Activated T-helper 1 cell treated with anti-CD3 and anti-CD28 coated beads, Interleukin-2, amount 50 U/mL, for 16 hours (primary cell): ENCODE measurements around the gene NCL.
"Not testable (repeated sequence)": the region's sequence is repeated elsewhere in the genome, so short reads cannot be mapped to it uniquely, and the experiment has no call there.

Source experiments
- DNase-seq, 2 donors: peaks; one replicate each; pipeline ENCODE4 v3.0.0-alpha.2; 2020; ENCODE audit warnings: low read depth in 1 of 2, low spot score in 1 of 2

NCL gene

DNA sequence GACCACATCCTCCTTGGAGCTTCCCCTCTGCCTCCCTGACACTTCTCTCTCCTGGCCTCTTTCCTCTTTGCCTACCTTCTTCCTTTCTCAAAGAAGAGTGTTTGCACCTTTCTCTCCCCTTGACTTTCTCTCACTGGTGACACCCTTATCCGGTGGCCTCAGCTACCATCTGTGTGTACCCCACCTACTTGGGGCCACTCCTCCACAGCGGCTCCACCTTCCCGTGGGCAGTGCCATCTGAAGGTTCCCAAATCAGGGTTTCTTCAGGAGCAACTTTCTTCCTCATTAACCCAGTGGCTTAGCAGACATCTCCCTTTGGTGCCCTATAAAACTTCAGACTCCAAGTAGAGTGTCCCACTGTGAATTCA lies 5.3 kb upstream of the NCL start:
- DNase-seq = no peak

DNA sequence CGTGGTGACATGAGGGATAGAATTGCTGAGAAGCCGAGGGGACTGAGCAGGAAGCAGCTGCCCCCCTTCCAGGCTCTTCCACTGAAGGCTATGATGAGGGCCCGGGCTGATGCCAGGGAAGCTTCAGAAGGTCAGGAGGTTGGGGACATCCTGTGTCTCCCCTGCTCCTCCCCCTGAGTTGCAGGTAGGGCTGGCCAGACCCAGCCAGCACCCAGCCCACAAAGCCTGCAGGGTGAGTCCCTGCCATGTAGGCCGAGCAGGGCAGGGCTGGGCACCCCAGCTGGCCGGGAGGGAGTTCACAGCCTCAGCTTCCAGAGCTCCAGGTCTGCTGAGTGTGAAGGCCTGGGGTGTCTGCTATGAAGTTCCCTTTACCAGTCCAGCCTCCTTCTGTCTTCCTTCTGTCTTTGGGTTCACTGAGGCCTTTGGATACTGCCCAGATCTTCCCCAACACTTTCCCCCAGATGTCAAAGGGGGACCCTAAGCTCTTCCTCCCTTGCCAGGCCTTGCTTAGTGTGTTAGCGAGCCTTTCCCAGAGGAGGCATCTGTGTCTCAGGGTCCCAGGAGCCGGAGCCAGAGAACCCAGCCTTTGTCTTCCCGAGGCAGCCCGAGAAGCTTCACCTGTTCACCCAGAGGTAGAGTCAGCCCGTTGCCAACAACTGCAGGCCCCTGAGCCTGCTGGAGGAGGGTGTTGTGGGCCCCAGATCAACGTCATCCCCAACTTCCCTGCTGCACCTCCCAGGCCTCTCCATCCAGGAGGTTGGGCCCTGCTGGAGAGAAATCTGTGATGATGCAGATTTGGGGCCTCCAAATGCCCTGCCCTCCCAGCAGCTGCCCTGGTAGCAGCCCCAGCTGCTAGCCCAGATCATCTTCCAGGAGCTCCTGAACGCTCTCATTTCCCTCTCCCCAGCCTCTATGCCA lies 3.6 kb upstream of the NCL start:
- no peak for DNase-seq

DNA sequence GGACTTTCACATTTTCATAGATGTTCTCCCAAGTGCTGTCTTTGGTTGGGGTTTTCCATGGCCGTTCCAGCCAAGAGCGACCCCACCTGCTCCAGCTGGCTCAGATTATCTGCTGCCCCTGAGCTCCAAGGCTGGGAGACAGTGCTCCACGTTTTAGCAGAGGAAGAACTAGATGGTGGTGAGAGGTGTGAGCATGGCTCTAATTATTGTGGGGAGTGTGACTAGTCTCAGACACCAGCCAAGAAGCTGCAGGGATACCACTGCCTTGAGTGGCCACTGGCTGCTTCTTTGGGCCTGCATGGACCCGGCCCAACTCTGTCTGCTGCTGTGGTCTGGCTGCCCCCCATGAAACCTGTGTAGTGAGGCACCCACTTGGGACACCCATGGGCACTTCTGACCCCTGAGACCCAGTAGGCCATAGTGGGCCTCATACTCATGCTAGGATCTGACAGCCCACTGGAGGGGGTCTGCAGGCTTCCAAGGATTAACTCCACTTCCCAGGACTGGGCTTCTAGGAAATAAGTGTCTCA lies 2.8 kb upstream of the NCL start:
- DNase-seq = no peak

DNA sequence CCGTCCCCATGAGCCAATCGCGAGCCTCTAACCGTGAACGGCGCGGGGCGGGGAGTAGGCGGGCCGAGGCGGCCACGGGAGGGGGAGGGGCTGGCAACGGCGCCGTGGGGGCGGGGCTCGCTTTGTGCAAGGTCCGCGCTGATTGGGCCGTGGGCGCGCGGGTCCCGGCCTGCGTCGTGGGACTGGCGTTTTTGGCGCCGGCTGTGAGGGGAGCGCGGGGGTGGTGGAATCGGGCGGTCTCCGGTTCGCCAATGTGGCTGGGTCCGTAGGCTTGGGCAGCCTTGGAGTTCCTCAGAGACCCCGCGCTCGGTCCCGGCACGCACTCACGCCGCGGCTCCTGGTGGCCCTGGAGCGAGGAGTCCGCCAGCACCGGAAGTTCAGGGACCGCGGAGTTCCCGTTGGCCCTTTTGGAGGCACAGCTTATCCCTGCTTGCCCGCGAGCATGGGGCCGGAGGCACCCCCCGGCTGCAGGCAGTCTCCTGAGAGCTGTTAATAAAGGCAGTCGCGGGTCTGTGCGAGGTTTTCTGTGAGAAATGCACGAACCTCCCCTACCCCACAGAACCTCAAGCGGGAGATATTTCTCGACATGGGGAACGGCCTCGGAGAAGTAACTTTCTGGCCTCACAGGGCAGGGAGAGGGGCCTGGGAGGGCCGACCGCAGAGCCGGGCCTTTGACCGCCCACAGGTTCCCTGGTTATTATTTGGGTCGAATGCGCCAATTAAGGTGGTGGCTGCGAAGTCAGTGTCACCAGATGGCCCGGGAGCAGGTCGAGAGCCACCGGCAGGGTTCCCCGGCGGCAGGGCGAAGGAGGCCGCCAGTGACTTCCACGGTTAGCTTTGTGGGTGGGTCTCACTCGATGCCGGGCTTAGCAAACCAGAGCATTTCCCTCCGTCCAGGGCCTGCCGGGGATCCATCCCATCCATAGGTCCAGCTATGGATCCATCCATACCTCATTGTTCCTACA lies 574 bp upstream of the NCL start:
- DNase-seq = peak; percentile 98 to 99

DNA sequence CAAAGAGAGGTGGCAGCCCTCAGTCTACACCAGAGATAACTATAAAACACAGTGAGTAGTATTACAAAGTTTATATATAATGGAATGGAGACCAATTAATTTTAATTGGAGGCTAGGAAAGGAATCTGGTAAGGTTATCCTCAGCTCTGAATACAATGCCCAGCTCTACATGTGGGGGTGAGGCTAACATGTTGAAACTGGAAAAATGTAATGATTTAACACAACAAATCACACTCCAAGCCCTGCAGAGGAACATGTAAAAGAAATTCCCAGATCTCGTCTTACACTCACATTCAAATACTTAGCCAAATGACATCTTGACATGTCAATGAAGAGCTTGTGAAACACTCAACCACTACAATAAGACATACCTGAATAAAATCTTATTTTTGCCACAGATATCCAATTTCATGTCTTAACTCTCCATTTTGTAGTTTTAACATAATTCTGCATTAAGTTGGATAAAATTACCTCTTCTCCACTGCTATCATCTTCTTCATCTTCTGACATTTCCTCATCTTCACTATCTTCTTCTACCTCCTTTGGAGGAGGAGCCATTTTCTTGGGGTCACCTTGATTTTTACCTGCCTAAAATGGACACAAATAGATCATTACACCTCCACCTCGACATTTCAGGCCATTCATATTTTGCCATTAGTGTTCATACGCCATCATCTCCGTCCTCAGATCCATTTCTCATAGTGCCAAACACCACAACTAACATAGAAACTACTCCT lies 1.4 kb downstream of the NCL start:
- no peak for DNase-seq

DNA sequence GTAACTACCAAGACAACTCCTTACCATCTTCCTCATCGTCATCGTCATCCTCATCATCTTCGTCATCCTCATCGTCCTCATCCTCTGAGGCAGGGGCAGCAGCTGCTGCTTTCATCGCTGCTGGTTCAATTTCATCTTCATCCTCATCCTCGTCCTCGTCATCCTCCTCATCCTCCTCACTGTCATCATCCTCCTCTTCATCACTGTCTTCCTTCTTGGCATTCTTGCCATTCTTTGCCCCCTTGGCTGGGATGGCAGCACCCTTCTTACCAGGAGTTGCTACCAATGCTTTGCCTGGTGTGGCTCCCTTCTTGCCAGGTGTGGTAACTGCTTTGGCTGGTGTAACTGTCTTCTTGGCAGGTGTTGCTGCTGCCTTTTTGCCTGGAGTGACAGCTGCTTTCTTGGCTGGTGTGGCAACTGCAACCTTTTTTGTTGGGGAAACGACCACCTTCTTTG lies 2.7 kb downstream of the NCL start:
- no peak for DNase-seq

DNA sequence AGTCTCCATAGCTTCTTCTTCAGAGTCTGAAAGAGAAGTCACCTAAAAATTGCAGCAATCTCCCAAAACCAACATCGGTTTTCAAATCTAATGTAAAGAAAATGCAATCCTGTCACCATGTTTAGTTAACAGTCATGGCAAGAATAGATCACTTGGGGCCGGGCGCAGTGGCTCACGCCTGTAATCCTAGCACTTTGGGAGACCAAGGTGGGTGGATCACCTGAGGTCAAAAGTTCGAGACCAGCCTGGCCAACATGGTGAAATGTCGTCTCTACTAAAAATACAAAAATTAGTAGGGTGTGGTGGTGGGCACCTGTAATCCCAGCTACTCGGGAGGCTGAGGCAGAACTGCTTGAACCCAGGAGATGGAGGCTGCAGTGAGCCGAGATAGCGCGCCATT lies 3.4 kb downstream of the NCL start:
- DNase-seq = not testable (repeated sequence)

DNA sequence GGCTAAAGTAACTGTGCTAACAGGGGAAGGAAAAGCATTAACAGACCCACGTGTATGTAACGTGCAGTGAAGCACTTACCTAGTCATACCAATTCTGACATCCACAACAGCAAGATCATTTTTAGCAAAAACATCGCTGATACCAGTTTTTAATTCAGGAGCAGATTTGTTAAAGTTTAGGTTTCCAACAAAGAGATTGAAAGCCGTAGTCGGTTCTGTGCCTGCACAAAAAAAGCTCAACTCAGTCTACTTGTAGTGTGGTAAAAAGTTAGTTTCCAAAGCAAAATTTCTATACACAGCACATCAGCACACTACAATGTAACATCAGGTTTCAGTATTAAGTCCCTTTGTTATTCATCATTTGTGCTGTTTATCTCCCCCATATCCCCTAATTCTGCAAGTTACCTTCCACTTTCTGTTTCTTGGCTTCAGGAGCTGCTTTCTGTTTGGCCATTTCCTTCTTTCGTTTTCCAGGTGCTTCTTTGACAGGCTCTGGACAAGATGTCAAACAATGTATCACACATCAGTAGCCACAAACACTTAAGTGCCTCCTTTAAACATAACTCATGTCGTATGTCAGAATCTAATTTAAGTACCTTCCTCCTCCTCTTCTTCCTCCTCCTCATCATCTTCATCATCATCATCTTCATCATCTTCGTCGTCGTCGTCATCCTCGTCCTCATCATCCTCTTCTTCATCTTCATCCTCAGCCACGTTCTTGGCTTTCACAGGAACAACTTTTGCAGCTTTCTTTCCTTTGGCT lies 4.0 kb downstream of the NCL start:
- DNase-seq = no peak

DNA sequence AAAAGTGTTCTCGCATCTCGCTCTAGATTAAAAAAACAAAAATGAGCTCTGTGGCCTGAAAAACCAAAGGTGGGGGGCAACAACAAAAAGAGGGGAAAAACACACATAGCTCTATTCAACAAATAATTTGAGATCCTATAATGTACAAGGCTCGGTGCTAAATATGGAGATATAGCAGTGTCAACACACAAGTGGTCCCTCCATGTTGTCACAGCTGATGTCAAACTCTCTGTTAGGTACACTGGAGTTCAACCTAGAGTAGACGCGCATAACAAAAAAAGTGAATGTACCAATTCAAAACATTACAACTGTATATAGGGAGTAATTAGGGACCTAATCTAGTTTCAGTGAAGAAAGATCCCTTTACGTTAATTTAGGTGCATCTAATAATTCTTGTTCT lies 5.9 kb downstream of the NCL start:
- no peak for DNase-seq

DNA sequence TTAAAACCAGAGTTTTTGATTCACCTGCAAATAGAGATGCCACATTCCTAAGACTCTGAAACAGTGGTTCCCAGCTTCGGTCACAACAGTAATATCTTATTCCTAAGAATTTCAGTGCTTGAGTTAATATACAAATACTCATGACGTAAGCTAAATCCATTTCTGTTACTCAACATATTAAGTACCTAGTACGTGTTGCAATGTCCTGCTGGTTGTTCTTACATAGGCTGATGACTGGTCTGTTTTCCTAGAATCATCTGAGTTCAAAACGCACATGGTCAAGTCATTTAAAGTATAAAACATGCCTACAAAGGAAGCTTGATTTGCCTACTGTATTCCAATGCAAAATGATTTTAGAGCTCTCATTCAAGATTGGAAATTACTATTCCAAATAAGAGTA lies 7.2 kb downstream of the NCL start:
- no peak for DNase-seq

DNA sequence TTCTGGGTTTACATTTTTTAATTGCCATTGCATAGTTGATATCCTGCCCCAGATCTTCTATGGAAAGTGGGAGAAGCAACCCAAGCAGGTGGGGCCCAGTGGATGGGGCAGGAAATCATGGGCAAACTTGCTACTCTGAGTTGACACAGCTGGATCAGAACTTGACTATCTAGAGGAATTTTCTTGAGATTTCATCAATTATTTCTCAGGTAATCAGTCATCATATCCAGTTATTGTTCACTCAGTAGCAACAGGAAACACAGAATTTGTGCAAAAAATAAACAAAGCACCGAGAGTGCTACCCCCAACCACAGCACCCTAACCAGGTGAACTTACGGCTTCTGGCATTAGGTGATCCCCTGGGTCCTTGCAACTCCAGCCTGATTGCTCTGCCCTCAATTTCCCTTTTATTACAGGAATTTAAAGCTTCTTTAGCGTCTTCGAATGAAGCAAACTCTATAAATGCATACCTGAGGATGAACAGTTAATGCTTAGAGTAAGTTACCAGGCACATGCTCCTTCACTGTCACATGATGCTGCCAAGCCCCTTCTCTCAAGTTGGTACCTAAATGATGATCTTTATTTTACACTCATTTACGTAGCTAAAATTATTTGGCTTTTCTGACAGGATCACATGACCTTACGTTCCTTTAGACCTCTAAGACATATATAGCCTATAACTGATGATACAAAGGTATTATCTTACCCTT lies 7.8 kb downstream of the NCL start:
- no peak for DNase-seq

DNA sequence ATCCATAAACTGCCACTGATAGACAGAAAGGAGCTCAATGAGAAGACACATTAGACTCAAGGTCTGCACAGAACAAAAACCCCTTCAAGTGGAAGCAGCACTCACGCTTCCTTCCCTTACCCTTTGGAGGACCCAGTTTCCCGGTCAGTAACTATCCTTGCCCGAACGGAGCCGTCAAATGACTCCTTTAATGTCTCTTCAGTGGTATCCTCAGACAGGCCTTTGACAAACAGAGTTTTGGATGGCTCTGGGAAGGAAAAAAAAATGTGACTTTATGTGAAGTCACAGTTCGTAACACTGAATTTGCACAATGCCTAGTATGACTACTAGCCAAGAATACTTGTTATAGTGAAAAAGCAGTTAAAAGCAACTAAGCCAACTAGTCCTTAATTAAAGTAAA lies 8.4 kb downstream of the NCL start:
- no peak for DNase-seq

DNA sequence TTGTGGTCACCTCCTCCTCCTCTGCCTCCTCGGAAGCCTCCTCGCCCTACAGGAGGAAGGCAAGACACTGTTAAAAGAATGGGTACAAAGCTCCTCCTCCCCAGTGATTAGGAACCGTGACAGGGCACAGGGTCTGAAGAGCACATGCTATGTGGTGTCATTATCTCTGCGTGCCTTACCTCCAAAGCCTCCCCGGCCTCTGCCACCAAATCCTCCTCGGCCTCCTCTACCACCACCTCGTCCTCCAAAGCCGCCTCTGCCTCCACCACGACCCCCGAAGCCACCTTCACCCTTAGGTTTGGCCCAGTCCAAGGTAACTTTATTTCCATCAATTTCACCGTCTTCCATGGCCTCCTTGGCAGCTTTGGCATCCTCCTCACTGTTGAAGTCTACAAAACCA lies 9.1 kb downstream of the NCL start:
- DNase-seq = no peak

DNA sequence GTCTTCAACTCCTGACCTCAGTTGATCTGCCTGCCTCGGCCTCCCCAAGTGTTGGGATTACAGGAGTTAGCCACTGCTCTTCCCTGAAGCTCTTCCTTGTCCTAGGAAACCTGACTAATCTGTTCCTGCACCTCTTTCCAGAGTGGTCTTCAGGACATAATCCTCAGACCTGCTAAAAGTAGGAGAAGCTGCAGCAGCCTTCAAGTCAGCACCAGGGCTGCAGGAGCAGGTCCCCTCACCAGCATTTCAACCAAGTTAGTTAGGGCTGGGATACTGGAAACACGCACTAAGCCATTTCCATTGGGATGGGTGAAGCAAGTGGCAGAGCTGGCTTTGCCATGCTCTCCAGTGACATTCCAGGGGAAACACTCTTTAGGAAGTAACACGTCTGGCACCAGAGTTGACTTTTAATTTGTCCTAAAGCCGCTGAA lies 9.9 kb downstream of the NCL start:
- DNase-seq = no peak

DNA sequence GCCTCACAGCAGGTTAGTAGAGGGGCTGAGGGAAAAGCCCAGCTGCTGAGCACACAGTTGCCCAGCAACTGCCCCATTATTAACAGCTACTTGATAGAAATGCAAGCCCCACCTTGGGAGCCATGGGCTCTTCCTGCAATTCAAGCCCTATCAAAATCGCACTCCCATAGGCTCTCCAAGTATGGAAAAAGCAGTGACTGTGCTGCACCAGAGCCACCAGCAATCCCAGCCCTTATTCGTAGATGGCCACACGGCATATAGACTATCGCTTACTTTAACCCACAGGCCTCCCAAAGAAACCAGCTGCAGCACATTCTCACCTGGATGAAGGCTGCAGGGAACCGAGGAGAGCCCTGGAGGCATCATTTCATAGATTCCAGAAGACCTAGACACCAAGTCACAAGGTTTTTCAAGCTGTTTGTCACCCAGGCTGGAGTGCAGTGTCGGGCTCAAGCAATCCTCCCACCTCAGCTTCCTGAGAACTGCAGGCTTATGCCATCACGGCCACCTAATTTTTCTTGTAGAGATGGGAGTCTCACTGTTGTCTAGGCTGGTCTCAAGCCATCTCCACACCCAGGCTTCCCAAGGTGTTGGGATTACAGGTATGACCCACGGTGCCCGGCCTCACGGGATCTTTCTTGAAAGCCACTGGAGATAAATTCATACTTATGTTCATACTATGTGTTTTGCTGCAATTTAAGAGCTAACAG lies 11.3 kb downstream of the NCL start:
- no peak for DNase-seq

DNA sequence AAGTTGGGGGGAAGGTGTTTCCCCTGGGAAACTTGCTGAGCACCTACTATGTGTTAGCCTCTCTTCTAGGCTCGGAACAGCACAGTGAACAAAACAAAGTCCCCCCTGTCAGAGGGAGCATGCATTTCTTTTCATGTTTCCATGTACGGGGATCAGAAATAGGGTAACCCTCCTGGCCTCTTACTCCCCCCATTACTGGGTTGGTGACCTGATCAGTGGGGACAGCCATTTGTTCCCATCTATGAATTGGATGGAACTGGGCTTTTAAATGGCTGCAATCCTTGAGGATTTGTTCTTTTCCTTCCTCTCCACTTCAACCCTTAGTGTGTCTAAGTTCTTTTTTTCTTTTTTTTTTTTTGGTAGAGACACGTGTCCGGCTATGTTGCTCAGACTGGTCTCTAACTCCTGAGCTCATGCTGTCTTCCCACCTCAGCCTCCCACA lies 13.7 kb downstream of the NCL start:
- DNase-seq = no peak

DNA sequence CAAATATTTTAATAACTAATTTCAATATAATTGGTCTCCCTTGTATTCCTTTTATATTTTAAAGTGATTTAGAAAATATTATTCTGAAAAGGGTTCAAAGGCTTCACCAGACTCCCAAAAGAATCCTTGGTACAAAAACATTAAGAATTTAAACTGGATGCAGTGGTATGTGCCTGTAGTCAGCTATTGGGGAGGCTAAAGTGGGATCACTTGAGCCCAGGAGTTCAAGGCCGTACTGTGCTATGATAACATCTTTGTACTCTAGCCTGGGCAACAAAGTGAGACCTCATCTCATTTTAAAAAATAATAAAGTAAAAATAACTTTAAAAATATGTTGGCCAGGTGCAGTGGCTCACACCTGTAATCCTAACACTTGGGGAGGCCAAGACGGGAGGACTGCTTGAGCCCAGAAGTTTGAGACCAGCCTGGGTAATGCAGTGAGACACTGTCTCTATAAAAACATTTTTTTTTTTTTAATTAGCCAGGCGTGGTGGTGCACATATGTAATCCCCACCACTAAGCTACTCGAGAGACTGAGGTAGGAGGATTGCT lies 14.7 kb downstream of the NCL start:
- no peak for DNase-seq

DNA sequence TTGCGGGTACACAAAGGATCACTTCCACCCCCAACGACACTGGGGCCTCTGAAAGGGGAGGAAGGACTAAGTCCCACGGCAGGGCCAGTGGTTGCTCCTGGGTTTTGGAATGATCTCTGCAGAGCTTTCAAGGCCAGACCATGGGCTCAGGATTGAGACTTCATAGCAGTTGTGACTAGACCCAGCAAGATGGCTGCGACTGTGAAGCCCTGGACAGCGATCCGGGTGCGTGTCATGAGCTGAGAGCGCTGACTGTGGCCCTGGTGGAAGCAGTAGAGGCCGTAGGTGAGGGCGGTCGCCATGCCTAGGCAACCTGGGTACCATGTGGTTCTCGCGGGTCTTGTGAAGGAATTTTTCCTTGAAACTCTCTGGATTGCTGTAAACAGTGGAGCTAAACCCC lies 27.3 kb downstream of the NCL start:
- no peak for DNase-seq

DNA sequence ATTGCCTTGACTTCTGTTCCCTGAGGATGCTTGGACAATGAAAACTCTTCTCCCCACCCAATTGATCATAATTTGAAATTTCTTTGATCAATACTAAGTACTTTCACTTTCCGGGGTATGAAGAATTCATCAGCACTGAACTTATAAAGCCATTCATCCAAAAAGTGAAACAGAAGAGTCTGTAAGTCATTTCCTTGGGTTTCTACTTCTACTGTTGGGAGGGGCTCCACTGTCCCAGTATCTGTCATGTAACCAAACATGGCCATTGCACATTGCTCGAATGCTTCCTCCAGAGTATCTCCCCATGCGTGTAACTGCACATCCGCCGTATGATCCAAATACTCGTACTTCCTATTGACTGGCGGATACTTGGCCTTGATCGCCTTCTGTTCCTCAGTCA lies 30.3 kb downstream of the NCL start:
- no peak for DNase-seq
